GM12865 (cell line): ENCODE measurements around the gene EGFR.
A peak's percentile ranks its signal among the peaks of the same experiment; 100 is the strongest.

ENCODE experiments used
- DNase-seq: peaks from one replicate; pipeline ENCODE4 v3.0.0; 2010; ENCODE audit warnings: low read depth
- H3K4me3 ChIP-seq: 2 replicates; pipeline ENCODE4 v1.5.1; 2011; ENCODE audit warnings: mild to moderate bottlenecking, low read depth, low read length, control low read depth
- CTCF ChIP-seq: IDR thresholded peaks from 2 replicates; pipeline ENCODE4 v1.5.1; 2011; ENCODE audit warnings: low read length, control low read depth, low read depth, inconsistent platforms; ENCODE audit not compliant: insufficient read depth; ENCODE audit errors: missing control alignments

Gene EGFR

GRCh38 chr7:55134359-55134725 is 115.5 kb downstream of the EGFR start:
- TF ChIP-seq CTCF: no peak
- no peak overlapping the region for H3K4me3 ChIP-seq
- DNase-seq: no peak

- no peak for TF ChIP-seq CTCF
- no peak overlapping the region for H3K4me3 ChIP-seq
- no peak for DNase-seq
Observed at GRCh38 chr7:55134786-55135185, 116.0 kb downstream of the EGFR start.

- no peak overlapping the region for H3K4me3 ChIP-seq
- DNase-seq: no peak
- TF ChIP-seq CTCF: no peak
Observed at GRCh38 chr7:55135462-55135861, 116.6 kb downstream of the EGFR start.

GRCh38 chr7:55138663-55139062 is 119.8 kb downstream of the EGFR start:
- H3K4me3 ChIP-seq: no peak overlapping the region
- no peak for DNase-seq
- no peak for TF ChIP-seq CTCF

- H3K4me3 ChIP-seq: no peak overlapping the region
- no peak for TF ChIP-seq CTCF
- peak; percentile 43 for DNase-seq
Observed at GRCh38 chr7:55140221-55140940, 121.6 kb downstream of the EGFR start.

GRCh38 chr7:55140941-55141278 is 122.1 kb downstream of the EGFR start:
- TF ChIP-seq CTCF: no peak
- H3K4me3 ChIP-seq: no peak overlapping the region
- no peak for DNase-seq

GRCh38 chr7:55142919-55143600 is 124.2 kb downstream of the EGFR start:
- H3K4me3 ChIP-seq: no peak overlapping the region
- TF ChIP-seq CTCF: no peak
- no peak for DNase-seq
